A549 treated with CORT108297 at 1 μM for 4 hours (cell line): ENCODE results near the gene CNTRL. TPM values are rescaled to one million over a fixed set of nuclear protein-coding genes. Genes with fewer than 3 reads are reported as not detected.

ENCODE experiments used
- total RNA-seq: library from RNA; stranded (reverse); fragments of 200-300 nt; extraction: Qiagen RNA extraction; gene quantifications from 5 replicates; pipeline ENCODE4 v1.2.3, GENCODE V29; 2022

CNTRL gene
- total RNA-seq = 5.1 to 7.3 TPM (median 6.5 TPM) in 5 replicates

GRCh38 chr9:121074370-121075250, at the start of gene CNTRL:
Gene CNTRL, plus strand, starts transcription at chr9:121074955. Its CDS starts 13,372 bp downstream, at chr9:121088327.

GRCh38 chr9:121050128-121050988, 24.4 kb upstream of the CNTRL start, which contains the start of gene C5:
Gene C5, minus strand, starts transcription at chr9:121050275. Its CDS starts 29 bp downstream, at chr9:121050246.

GRCh38 chr9:121201738-121202533, 127.2 kb downstream of the CNTRL start, which contains the start of gene RAB14:
Gene RAB14, minus strand, starts transcription at chr9:121201869. Its CDS starts 8,457 bp downstream, at chr9:121193412.

Other genes starting within 250 kb of the CNTRL start
- gene PSMD5, start 232.0 kb upstream of the CNTRL start, total RNA-seq = 27.3 to 39.2 TPM (median 28.9 TPM) in 5 replicates
- 91.6 to 138 TPM (median 126 TPM) in 5 replicates for gene PHF19, start 197.8 kb upstream of the CNTRL start, total RNA-seq
- gene TRAF1, start 148.2 kb upstream of the CNTRL start, total RNA-seq = 3.8 to 7.2 TPM (median 4.7 TPM) in 5 replicates
- 10.6 to 13.3 TPM (median 12.3 TPM) in 5 replicates for gene C5, start 24.7 kb upstream of the CNTRL start, total RNA-seq
- gene RAB14, start 126.9 kb downstream of the CNTRL start, total RNA-seq = 45.4 to 49.7 TPM (median 46.5 TPM) in 5 replicates
- 47.8 to 58.0 TPM (median 49.4 TPM) in 5 replicates for gene GSN, start 193.2 kb downstream of the CNTRL start, total RNA-seq